Osteoblast (primary cell): ENCODE data around the gene AKR1A1. TPM values are rescaled to one million over a fixed set of nuclear protein-coding genes. Genes with fewer than 3 reads are reported as not detected.

ENCODE experiments used
- DNase-seq: peaks from one replicate; pipeline ENCODE4 v3.0.0; 2011; ENCODE audit warnings: low spot score, mixed read lengths; ENCODE audit not compliant: insufficient read length; ENCODE audit errors: missing footprints
- H2AFZ ChIP-seq: 2 replicates; pipeline ENCODE4 v1.6.0; 2011; ENCODE audit warnings: mild to moderate bottlenecking, low read length
- H3K27ac ChIP-seq: 2 replicates; pipeline ENCODE4 v1.5.1; 2011; ENCODE audit warnings: mild to moderate bottlenecking, low read depth, low read length, moderate library complexity
- H3K27me3 ChIP-seq: 2 replicates; pipeline ENCODE4 v1.6.0; 2012; ENCODE audit warnings: mild to moderate bottlenecking, control low read depth, inconsistent platforms, low read length, moderate library complexity; ENCODE audit not compliant: insufficient read depth
- H3K36me3 ChIP-seq: 2 replicates; pipeline ENCODE4 v1.5.1; 2011; ENCODE audit warnings: mild to moderate bottlenecking, low read length, control low read depth, moderate library complexity; ENCODE audit not compliant: insufficient read depth
- H3K4me1 ChIP-seq: 2 replicates; pipeline ENCODE4 v1.5.1; 2011; ENCODE audit warnings: mild to moderate bottlenecking, low read length, control low read depth, moderate library complexity; ENCODE audit not compliant: insufficient read depth
- H3K4me2 ChIP-seq: 2 replicates; pipeline ENCODE4 v1.6.0; 2011; ENCODE audit warnings: mild to moderate bottlenecking, low read length; ENCODE audit not compliant: insufficient read depth
- H3K4me3 ChIP-seq: fragments of 200-600 bp; sonication (generic); 3 replicates; pipeline ENCODE4 v1.5.1; 2012; ENCODE audit warnings: mild to moderate bottlenecking, low read length, inconsistent platforms; ENCODE audit not compliant: insufficient read depth
- H3K79me2 ChIP-seq: 2 replicates; pipeline ENCODE4 v1.6.0; 2012; ENCODE audit warnings: mild to moderate bottlenecking, low read length, control low read depth, inconsistent platforms; ENCODE audit not compliant: insufficient read depth
- H3K9me3 ChIP-seq: 2 replicates; pipeline ENCODE4 v1.5.1; 2011; ENCODE audit warnings: low read depth, low read length, control low read depth
- H4K20me1 ChIP-seq: 2 replicates; pipeline ENCODE4 v1.6.0; 2012; ENCODE audit warnings: mild to moderate bottlenecking, low read length, control low read depth; ENCODE audit not compliant: insufficient read depth
- CTCF ChIP-seq: IDR thresholded peaks from 2 replicates; pipeline ENCODE4 v1.5.1; 2011; ENCODE audit warnings: mild to moderate bottlenecking, low read depth, low read length, moderate library complexity; ENCODE audit errors: extremely low read depth
- total RNA-seq: library from RNA; depleted of rRNA; stranded (reverse); fragments of >200 nt; gene quantifications from 2 replicates; pipeline ENCODE4 v1.2.3, GENCODE V29; 2012

The AKR1A1 gene
- total RNA-seq, 1 donor: 136 TPM

- Histone ChIP-seq H3K79me2 (no peaks in the 10 kb centered on the region), H3K9me3 (no peaks in the 10 kb centered on the region)
Measured at GRCh38 chr1:45569571-45569961, 18.9 kb downstream of the AKR1A1 start.

GRCh38 chr1:45569962-45570581, 19.4 kb downstream of the AKR1A1 start:
- no peaks in the 10 kb centered on the region for H3K79me2 ChIP-seq
- no peak overlapping the region for H3K4me3 ChIP-seq
- no peak overlapping the region for H3K4me2 ChIP-seq
- H3K4me1 ChIP-seq: no peaks in the 10 kb centered on the region
- DNase-seq: peak; percentile 78
- peak; percentile 99 for TF ChIP-seq CTCF
- no peaks in the 10 kb centered on the region for H3K9me3 ChIP-seq
- H3K27ac ChIP-seq: no peak overlapping the region
- no peak overlapping the region for H2AFZ ChIP-seq
- peaks cover 39% of the 10 kb centered on the region for H3K36me3 ChIP-seq
- H3K27me3 ChIP-seq: no peaks in the 10 kb centered on the region
- H4K20me1 ChIP-seq: no peaks in the 10 kb centered on the region

More at GRCh38 chr1:45569571-45569961, 18.9 kb downstream of the AKR1A1 start:
- no peaks in the 10 kb centered on the region for H3K27me3 ChIP-seq
- no peak overlapping the region for H3K4me3 ChIP-seq
- H2AFZ ChIP-seq: no peak overlapping the region
- DNase-seq: no peak
- TF ChIP-seq CTCF: no peak
- H3K4me1 ChIP-seq: no peaks in the 10 kb centered on the region
- H4K20me1 ChIP-seq: no peaks in the 10 kb centered on the region
- H3K27ac ChIP-seq: no peak overlapping the region
- H3K36me3 ChIP-seq: peaks cover 39% of the 10 kb centered on the region
- no peak overlapping the region for H3K4me2 ChIP-seq

GRCh38 chr1:45570631-45571030, 20.0 kb downstream of the AKR1A1 start:
- no peaks in the 10 kb centered on the region for H4K20me1 ChIP-seq
- H3K27me3 ChIP-seq: no peaks in the 10 kb centered on the region
- H3K79me2 ChIP-seq: no peaks in the 10 kb centered on the region
- no peaks in the 10 kb centered on the region for H3K4me1 ChIP-seq
- no peak for DNase-seq
- H3K27ac ChIP-seq: no peak overlapping the region
- H3K4me3 ChIP-seq: no peak overlapping the region
- peaks cover 39% of the 10 kb centered on the region for H3K36me3 ChIP-seq
- H2AFZ ChIP-seq: no peak overlapping the region
- no peak for TF ChIP-seq CTCF
- H3K4me2 ChIP-seq: no peak overlapping the region
- no peaks in the 10 kb centered on the region for H3K9me3 ChIP-seq

GRCh38 chr1:45573231-45573804, 22.7 kb downstream of the AKR1A1 start:
- Histone ChIP-seq H4K20me1 (no peaks in the 10 kb centered on the region), H3K4me1 (no peaks in the 10 kb centered on the region), H3K4me3 (no peak overlapping the region), H3K27me3 (no peaks in the 10 kb centered on the region), H3K9me3 (no peaks in the 10 kb centered on the region), H3K27ac (no peak overlapping the region), H2AFZ (no peak overlapping the region), H3K36me3 (peaks cover 21% of the 10 kb centered on the region), H3K4me2 (no peak overlapping the region), H3K79me2 (no peaks in the 10 kb centered on the region)
- DNase-seq: no peak
- TF ChIP-seq CTCF: peak; percentile 21
